GM18526 (cell line): ENCODE results near the gene ZNF611.

Experiments
- POLR2A ChIP-seq: IDR thresholded peaks from 3 replicates; pipeline ENCODE4 v1.6.1; 2011; ENCODE audit not compliant: insufficient read length; ENCODE audit errors: extremely low read depth

Gene ZNF611

DNA sequence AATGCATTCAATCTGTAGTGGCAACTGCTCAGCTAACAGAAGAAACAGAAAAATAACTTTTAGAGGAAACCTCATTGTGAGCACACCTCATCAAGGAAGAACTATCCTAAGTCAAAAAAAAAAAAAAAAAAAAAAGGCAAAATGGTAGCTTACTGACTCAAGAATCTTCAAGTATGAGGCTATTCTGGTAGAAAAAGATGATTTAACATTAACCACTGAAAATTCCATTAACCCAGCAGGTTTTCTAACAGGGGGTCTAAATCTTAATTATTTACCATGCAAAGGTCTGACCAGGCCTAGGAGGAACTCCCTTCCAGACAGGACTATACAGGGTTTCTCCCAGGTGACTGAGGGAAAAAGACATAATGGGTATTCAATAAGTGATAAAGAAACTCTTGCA, 68.3 kb downstream of the ZNF611 start:
- no peak for TF ChIP-seq POLR2A

DNA sequence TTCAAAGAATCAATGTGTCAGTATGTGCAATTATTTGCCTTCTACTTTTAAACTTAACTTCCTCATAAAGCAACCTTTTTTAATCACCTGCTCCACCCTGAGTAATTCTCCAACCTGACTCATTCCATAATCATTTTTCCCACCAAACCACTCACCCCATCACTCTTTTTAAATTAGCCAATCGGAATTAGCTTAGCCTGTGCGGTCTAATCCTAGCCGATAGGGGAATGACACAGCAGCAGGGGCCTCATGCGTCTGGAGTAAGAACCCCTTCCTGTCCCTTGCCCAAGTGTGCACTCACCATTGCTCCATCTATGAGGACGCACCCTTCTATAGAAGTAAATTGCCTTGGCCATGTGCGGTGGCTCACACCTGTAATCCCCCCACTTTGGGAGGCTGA, 69.3 kb downstream of the ZNF611 start:
- no peak for TF ChIP-seq POLR2A

DNA sequence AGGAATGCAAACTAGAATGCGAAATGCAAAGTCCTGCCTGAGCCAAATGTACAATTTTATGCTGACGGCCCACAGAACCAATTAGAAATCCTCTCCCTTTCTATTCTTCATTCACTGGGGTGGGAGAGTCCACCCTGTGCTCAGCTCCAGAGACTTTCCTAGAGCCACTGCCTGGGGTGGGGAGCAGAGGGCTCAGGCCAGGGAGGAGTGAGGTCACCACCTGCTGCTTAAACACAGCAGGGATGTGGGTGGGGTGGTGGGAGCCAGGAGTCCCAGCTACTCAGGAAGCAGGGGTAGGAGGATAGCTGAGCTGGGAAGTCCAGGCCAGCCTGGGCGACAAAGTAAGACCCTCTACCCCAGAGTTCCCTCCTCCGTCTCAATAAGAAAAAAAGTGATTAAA, 69.8 kb downstream of the ZNF611 start:
- no peak for TF ChIP-seq POLR2A

DNA sequence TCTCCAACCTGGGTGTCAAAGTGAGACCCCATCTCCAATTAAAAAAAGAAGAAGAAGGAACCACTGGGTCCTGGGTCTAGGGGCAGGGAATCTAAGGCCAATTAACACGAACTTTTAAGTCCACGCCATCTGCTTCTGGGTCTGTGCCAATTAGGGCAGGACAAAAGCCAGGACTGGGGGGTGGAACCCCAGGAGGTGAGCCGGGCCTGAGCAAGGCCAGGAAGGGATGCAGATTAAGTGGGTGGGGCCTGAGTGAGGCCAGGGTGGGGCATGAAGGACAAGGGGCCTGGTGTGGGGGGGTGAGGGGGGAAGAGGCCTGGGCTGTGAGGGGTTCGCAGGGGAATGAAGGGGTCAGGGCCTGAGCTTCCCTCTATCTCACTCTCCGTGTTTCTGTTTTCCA, 70.4 kb downstream of the ZNF611 start:
- TF ChIP-seq POLR2A: no peak

DNA sequence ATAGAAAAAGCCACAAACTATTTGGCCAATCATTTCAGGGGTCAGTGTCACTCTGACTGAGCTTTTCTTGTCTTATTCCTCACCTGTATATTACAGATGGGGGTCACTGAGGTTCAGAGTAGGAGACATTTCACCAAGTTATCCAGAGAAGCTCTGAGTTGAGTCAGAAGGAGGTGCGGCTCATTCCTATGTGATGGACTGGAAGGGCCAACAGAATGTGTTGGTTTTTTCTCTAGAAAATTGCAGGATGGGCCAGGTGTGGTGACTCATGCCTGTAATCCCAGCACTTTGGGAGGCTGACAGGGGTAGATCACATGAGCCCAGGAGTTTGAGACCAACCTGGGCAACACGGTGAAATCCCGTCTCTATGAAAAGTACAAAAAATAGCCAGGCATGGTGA, 72.2 kb downstream of the ZNF611 start:
- TF ChIP-seq POLR2A: no peak

DNA sequence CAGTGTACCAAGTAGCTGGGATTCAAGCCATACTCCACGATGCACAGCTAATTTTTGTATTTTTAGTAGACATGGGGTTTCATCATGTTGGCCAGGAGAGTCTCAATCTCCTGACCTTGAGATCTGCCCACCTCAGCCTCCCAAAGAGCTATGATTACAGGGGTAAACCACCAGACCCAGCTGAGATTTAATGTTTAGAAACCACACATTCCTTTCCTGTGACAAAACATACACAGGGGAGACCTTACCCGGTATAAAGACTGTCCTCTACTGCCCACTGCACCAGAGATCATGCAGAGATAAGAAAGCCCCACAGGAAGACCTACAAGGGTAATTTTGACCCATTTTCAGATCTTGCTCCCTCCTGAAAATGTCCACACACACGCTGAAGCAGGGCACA, 73.9 kb downstream of the ZNF611 start:
- no peak for TF ChIP-seq POLR2A

DNA sequence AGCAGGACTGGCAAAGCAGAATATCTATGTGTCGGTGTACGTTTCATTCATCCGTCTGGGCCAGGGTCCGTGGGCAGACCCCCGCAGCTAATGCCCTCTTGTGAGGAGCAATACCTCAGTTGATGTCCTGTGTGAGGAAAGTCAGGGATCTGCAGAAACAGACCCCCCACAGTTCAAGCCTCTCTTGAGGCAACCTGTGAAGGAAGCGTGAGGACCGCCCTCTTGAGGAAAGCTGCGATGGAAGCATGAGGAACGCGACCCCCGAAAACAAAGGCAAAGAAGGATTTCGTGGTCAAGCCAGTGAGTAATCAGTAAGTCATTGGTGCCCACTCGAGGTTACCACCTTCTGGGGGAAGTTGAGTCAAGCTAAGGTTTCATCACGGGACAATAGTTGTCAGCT, 75.8 kb downstream of the ZNF611 start:
- no peak for TF ChIP-seq POLR2A

DNA sequence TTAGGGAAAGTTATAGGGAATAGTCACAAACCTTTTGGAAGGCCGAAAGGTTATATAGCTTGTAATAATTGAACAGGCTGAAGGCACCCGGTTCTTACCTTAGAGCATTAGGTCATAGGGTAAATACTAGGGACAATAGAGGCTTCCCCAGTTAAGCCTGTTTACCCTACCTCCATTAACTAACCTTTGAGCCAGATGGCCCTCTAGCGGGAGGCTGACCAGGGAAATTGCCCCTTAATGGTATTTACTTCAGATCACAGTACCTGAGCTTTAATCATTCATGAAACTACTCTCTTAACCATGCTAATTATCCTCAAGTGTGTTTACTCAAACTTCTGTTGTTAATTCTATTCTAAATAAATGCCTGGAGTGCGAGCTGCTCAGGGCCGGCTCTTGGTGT, 76.2 kb downstream of the ZNF611 start:
- TF ChIP-seq POLR2A: no peak

DNA sequence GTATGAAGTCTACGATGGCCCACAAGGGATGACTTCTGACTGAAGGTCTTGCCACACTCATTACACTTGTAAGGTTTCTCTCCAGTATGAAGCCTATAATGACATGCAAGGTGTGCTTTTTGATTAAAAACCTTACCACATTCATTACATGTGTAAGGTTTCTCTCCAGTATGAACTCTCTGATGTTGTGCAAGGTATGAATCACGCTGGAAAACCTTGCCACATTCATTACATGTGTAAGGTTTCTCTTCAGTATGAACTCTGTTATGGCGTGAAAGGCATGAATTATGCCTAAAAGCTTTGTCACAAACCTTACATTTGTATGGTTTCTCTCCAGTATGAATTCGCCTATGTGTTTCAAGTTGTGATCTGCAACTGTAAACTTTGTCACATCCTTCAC, 81.7 kb downstream of the ZNF611 start:
- TF ChIP-seq POLR2A: no peak
